ENCODE data around the gene SRSF3.

Gene SRSF3

DNA sequence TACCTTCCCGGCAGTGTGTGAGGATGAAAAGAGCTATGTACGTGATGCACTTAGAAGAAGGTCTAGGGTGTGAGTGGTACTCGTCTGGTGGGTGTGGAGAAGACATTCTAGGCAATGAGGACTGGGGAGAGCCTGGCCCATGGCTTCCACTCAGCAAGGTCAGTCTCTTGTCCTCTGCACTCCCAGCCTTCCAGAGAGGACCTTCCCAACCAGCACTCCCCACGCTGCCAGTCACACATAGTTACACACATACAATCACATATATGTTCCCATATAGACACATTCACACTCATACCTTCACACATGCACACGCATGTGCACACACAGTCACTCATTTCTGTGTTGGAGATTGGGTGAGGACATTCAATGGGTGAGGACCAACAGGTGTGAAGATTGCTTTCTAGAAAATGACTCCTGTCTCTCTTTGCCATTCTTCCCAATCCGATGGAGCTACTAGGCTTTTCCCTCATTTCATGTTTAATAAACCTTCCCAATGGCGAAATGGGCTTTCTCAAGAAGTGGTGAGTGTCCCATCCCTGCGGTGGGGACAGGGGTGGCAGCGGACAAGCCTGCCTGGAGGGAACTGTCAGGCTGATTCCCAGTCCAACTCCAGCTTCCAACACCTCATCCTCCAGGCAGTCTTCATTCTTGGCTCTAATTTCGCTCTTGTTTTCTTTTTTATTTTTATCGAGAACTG, 30.4 kb downstream of the SRSF3 start:
- DNase-seq: no peak

DNA sequence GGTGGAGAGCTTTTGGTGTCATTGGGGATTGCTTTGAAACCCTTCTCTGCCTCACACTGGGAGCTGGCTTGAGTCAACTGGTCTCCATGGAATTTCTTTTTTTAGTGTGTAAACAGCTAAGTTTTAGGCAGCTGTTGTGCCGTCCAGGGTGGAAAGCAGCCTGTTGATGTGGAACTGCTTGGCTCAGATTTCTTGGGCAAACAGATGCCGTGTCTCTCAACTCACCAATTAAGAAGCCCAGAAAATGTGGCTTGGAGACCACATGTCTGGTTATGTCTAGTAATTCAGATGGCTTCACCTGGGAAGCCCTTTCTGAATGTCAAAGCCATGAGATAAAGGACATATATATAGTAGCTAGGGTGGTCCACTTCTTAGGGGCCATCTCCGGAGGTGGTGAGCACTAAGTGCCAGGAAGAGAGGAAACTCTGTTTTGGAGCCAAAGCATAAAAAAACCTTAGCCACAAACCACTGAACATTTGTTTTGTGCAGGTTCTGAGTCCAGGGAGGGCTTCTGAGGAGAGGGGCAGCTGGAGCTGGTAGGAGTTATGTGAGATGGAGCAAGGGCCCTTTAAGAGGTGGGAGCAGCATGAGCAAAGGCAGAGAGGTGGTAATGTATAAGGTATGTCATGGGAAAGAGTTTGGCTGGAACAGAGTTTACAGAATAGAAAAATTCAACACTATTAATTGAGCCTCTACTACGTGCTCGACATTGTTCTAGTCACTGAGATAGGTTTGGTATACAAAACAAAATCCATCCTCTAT, 31.2 kb downstream of the SRSF3 start:
- DNase-seq: no peak

DNA sequence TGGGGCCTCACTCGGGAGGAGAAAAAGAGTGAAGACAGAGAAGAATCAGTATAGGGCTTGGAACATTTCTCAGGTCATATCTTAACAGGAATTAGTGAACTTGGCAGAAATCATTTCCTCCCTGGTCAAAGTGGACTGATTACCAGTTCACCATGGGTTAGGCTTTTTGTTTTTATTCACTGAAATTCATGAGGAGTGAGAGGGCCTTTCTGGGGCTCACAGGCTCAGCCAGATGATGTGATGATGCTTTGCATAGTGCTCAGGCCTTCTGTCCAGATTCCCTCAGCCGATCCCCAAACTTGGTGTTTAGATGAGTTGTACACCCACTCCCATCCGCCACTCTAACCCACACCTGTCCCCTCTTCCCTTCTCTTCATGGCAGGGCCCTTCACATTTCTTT, 32.5 kb downstream of the SRSF3 start:
- DNase-seq: no peak

DNA sequence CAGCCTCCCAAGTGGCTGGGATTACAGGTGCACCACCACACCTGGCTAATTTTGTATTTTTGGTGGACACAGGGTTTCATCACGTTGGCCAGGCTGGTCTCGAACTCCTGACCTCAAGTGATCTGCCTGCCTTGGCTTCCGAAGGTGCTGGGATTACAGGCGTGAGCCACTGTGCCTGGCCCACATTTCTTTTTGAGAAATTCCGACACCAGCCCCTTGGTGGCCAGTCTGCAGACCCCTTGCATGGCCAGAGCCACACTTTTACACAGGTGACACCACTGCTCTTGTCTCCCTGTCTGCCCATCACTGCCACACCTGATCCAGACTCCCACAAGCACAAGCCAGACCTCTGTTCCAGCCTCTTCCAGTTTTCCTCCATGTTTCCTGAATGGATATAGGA, 33.0 kb downstream of the SRSF3 start:
- DNase-seq: no peak

DNA sequence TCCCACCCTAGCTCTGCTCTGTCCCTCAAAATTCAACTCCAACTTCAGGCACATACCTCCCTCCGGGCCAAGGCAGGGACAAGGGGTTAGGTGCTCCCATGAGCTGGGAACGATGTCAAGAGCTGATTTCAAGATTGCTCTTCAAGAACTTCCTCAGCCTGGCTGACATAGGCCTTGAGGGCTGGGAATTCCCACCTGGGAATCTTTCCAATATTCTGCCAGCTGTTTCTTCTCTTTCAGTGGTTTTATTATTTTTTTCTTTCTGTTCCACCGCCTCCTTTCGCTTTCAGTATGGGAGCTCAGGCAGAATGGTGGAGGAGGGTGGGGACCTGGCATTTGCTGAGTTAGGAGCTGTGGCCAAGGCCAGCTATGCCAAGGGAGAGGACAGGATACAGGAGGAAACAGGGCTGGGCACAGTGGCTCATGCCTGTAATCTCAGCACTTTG, 33.7 kb downstream of the SRSF3 start:
- no peak for DNase-seq

DNA sequence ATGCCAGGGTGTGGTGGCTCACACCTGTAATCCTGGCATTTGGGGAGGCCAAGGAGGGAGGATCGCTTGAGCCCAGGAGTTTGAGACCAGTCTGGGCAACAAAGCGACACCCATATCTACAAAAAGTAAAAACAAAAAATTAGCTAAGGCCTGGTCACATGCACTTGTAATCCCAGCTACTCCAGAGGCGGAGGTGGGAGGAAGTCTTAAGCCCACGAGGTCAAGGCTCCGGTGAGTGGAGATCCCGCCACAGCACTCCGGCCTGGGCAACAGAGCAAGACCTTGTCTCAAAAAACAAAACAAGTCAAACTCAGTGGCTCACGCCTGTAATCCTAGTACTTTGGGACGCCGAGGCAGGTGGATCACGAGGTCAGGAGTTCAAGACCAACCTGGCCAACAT, 35.6 kb downstream of the SRSF3 start:
- no peak for DNase-seq

DNA sequence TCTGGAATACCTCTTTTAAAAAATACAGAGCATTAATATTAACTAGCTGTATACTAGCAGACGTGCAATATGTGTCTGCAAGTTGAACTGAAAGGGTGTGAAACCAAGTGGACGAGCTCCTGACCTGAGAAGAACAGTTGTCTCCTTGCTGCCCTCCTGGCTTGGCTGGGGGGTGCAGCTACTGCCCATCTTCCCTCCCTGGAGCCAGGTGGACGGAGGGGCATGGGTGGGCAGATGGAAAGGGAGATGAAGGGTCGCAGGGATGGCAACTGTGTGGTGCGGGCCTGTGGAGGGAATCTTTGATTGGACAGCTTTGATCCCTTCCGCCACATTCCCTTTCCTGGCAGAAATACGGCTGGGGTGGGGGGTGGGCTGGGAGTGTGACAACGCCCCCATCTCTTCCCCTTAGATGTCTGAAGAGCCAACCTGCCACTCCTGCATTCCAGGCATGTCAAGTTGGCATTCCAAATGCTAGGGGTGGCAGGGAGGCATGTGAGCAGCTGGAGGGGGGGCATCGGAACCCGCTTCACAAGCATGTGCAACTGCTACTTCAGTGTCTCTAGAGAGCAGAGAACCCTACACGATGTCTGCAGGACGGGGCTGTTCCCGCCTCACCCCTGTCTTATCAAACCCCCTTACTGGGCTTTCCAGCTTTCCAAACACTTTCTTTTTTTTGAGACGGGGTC, 37.3 kb downstream of the SRSF3 start:
- no peak for DNase-seq

DNA sequence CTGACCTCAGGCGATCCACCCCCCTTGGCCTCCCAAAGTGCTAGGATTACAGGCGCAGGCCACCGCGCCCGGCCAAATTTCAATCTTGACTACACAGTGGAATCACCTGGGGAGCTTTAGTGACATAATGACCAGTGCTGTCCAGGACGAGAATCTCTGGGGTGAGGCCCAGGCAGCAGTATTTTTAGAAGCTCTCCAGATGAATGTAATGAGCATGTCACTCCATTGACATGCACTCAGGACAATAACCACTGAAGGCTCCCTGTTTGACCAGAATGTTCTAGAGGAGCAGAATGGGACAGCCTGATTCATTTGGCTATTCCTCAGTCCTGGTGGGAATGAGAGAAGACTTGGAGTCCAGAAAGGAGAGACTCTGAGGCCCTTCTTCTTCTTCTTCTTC, 39.2 kb downstream of the SRSF3 start:
- DNase-seq: no peak

DNA sequence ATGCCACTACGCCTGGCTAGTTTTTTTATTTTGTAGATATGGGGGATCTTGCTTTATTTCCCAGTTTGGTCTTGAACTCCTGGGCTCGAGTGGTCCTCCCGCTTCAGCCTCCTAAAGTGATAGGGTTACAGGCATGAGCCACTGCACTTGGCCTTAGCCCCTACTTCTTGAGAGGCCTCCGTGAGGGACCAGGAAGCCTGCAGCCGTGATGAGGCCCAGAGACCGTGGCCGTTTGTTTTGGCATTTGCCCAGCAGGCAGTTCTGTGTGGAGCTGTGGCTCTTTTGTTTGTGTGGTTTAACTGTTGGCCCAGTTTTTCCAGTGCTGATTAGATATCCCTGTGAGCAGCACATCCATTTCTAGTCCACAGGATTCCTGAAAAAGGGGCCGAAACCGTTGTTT, 39.8 kb downstream of the SRSF3 start:
- no peak for DNase-seq

DNA sequence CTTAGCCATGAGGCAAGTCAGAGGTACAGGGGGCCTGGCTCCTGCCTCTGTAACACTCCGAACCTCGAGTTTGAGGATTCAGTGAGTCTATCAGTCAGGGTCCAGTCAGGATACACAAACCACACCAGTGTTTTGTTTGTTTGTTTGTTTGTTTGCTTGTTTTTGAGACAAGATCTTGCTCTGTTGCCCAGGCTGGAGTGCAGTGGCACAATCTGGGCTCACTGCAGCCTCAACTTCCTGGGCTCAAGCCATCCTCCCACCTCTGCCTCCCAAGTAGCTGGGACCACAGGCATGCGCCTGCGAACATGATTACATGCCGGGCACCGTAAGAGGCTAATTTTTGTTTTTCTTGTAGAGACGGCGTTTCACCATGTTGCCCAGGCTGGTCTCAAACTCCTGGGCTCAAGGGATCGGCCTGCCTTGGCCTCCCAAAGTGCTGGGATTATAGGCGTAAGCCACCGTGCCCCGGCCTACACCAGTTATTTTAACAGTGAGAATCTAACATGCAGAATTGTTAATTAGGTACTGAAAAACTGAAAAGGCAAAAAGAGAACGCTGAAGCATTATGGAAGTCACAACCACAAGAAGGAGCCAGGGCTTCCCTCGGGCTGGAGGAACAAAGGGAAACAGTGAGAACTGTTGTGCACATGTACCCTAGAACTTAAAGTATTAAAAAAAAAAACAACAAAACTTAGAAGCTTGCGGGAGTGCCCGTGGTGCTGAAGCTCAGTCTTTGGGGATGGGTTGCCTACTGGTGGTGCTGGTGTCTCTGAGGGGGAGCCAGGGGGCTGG, 40.4 kb downstream of the SRSF3 start:
- no peak for DNase-seq

DNA sequence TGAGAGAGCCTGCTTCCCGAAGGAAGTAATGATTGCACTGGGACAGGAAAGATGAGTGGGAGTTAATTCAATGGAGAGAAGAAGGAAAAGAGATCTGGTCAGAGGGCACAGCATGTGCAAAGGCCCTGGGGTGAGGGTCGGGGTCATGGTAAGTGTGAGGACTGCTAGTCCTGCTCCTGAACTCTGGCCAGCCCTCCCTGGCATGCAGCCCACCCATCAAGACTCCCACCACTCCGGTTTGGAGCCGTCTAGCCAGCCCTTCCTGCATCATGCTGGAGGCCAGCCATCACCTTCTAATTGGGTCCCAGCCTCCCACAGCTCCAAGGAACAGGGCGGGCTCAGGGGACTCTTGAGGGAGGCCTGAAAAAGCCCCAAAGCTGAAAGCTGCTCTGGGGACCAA, 42.1 kb downstream of the SRSF3 start:
- DNase-seq: no peak

DNA sequence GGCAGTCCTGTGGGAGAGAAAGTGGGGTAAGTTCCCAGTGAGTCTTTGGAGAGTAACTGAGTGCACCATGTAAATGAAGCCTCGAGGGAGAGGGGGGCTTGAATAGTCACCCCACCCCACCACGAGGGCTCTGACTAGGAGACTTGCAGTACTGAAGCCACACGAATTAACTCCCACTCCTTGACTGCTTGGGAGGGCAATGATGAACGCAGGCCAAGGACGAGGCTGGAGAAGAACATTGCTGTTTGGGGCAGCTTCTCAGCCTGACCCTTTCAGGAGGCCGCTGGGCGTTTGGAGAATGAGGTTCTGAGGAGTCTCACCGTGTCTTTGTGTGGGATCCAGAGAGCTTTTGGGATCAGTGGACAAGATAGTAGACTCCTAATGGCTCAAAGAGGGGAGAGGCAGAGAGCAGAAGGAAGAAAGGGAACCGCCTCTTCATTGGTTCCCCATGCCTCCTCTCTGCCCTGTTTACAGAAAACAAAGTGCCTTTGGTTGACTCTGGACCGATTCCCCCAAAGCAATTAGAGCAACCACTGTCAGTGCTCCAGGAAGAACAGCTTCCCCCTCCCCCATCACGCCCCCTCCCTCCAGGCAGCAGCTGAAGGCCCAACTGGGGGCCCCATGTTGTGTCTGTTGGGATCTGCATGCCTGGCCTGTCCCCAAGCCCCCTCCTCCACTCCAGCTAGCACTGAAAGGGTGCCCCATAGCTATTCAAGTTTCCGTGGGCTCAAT, 42.7 kb downstream of the SRSF3 start:
- no peak for DNase-seq

DNA sequence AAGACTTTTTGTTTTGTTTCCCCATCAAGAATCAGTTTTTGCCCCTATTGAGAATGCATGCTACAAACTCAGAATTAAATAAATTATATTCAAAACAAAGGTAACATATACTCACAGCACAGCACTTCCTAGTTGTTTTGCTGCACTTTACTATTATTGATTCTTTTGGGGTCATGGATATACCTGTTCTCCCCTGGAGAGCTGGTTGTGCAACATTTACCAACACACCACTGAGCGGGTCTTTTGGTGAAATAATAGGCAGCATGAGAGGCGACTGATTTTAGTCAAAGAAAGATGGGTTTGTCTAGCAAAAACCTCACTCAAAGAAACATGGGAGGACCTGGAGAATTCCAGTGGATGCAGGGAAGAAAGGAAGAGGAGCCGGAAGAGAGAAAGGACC, 44.4 kb downstream of the SRSF3 start:
- no peak for DNase-seq

DNA sequence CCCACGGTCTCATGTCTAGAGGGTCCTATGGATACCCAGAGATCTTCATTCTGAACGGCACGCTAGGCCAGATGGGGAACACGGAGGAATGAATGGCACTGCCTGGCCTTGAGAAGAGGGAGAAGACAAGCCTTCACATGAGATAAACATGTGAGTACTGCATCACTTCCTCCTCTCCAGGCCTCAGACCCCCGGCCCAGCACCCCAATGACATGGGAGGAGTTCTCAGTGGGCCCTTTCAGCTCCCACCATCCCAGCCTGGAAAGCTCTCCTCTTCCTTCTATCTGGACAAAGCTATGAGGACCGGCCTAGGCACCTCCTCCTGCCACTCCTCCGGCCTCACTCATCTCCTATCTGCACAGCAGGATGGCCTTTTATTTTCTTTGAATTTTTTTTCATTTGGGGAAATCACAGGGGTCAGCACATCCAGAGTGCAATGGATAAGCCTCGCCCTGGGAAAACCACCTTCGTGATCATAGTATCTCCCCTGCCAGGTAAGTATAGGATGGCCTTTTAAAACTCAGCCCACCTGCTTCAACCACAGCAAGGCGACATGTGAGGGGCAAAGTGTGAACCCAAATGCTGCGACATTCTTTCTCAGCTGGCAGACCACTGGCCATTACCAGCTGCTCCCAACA, 45.1 kb downstream of the SRSF3 start:
- no peak for DNase-seq

DNA sequence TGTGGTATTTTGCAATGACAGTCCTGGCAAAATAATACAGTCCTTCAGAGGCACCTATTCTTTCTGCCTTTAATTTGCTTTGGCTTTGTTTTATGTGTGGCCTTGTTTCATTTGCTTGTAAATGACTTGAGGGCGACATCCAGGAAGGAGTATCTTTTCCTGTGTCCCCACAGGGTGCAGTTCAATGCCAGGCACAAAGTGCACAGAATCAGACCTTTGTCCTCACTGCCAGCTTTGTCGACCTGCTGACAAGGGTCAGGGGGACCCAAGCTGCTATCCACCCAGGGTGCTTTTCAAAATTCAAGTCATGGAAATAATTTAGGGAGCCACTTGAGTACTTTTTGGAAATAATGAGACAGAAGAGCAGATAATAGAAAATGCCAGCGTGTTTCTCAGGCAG, 47.4 kb downstream of the SRSF3 start:
- no peak for DNase-seq

DNA sequence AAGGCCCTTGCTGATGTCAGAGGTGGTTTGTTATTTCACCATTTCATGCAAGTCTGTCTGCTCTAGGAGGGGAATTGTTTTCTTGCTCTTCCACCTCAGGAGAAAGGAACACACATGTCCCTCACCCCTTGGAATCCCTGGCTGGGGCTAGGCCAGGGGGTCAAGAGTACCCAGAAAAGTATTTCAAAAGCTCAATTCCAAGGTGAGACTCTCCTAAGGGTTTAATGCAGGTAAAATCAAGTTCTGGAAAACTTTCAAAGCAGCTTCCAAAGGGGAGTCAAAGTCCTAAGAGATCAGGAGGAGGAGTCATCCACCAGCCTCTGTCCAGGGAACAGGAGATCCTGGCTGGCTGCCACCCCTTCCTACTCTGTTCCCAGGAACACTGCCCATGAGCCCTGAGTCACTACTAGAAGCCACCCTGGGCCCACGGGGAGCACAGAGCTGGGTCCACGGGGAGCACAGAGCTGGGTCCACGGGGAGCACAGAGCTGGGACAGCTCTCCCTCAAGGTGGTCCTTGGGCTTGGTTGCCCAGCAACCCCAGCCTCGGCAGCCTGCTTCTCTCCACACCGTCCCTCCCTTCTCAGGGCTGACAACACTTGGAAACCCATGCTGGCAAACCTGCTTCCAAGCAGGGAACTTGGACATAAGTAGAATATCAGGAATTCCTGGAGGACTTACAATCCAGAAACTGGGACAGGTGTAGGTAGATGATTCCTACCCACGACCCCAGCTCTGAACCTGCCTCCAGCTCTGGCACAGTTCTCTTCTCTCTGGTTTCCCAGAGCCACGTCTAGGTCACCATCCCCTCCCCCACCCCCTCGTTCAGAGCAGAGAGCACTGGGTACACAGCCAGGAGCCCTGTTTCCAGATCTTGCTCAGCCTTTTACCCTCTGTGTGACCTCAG, 49.0 kb downstream of the SRSF3 start:
- peak; percentile 72 for DNase-seq

DNA sequence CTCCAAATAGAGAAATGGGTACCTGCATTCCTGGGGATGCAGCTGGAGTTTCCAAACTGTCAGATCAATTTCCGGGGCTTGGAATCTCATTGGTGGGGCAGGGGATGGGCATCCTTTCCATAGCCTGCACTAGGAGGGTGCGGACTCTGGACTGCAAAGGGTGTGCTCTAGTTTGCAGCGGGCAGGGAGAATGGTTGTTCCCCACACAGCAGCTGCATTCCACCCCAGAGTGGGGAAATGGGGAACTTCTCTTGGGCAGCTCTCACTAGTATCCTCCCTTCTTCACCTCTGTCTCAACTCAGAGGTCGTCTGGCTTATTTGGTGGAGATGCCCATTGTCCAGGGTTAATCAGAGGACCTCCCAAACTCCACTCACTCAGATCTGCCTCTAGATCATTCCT, 49.8 kb downstream of the SRSF3 start:
- DNase-seq: no peak

DNA sequence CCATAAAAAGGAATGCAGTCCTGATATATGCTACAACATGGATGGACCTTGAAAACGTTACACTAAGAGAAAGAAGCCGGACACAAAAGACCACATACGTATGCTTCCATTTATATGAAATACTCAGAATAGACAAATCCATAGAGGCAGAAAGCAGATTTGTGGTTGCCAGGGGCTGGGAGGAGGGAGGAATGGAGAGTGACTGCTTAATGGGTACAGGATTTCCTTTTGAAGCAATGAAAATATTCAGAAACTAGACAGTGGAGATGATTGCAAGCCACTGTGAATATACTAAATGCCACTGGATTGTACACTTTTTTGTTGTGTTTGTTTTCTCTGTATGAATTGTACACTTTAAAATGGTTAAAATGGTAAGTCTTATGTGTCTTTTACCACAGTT, 54.9 kb downstream of the SRSF3 start:
- no peak for DNase-seq

DNA sequence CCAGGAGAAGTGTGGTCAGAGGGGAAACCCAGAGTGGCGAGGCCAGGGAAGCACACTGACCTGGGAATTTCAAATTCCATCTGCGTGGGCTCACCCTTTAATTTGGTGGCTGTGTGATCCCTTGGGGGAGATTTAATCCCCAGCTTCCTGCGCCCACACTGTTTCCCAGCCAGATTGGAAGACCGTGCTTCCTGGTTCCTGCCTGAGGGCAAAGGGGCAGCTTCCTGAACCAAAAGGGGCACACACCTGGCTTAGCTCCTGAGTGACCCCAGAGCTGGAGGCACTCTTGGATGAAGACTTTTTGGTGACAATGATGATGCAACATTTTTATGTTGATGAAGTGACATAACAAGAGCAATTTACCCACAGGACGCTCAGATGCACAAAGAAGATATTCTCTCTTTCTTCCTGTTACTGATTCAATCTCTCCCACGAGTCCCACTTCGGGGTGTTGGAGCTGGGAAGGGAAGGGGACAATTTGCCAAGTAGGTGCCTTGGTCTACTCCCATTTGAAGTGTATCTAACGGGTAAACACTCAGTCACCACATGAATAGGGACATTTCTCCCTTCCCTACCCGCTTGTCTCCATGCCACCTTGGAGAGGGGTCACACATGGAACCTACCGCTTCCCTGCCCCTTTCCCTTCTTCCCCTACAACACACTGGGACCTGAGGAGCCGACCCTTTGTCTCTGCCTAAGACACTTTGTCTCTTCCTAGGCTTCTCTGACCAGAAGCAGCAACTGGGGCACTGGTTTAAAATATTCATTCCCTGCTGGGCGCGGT, 55.7 kb downstream of the SRSF3 start:
- DNase-seq: no peak

DNA sequence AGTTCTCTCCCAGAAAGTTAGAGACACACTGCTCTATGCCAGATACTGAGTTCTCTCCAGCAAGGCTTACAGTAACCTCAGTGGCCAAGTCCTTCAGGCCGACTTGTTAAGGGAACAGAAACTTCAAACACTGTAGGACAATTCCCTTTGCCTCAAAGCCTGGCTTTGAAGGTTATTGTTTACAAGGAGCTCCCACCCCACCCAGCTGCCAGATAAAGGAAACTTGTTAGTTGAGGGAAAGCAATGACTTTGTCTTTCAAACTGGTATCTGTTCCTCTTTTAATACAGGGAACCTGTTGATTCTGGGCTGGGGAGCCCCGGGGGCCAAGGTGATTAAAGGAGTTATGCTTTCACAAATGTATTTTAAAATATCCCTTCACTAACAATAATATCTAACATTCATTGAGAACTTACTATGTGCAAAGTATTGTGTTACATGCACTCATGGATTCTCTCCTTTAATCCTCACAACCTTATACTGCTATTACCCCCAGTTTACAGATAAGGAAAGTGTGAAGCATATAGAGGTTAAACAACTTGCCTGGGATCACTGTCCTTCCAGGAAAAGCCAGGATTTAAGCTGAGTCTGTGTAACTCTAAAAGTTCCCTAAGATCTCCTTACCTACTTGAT, 56.8 kb downstream of the SRSF3 start:
- DNase-seq: no peak

Data from T1000 (cell line).